ENCODE data around the gene VPS8. TPM values are rescaled to one million over a fixed set of nuclear protein-coding genes. Genes with fewer than 3 reads are reported as not detected.

Gene VPS8
- total and polyA plus RNA-seq, 2 of the 13 experiments (the other 11 are each of a cell fraction or from before 2014, with no cell fraction given) = 14.2 to 35.1 TPM

- H3K9me3 ChIP-seq (ENCODE audit: low read length) = no peaks in the 10 kb centered on the region
- FAIRE-seq (no peak), DNase-seq (ENCODE audit: low spot score) (no peak), ATAC-seq (no peak)
- H3K9ac ChIP-seq (ENCODE audit: insufficient read depth, low read depth, low read length) = no peak overlapping the region
- 0 out of 5 replicates have a peak, but pooled peaks cover 0 to 4% of the 10 kb centered on the region in 2 experiments for H3K27me3 ChIP-seq (ENCODE audit: control insufficient read depth in 1 of 2, insufficient read depth in 2 of 2, low read length in 2 of 2)
- H3K4me3 ChIP-seq (replicated peaks in 1 of 3; ENCODE audit: insufficient read depth in 1 of 3, low read depth in 2 of 3, low read length in 3 of 3) = no peak overlapping the region
- intact Hi-C loops (cut with micrococcal nuclease; ENCODE audit: unreplicated experiment) = no loop called here
- in situ Hi-C loops (cut with HindIII; ENCODE audit: extremely low pct_ligation_motif_present, low pct_unique_long_range_greater_than_20kb) = no loop called here
- no peaks in the 10 kb centered on the region for H3K36me3 ChIP-seq (replicated peaks in 1 of 2; ENCODE audit: control insufficient read depth in 1 of 2, insufficient read depth in 2 of 2, low read length in 2 of 2)
- ChIA-PET CTCF (ENCODE audit: low intra/inter-chr PET ratio, low total read pairs) (no interaction called here), POLR2A (no interaction called here)
- no peak overlapping the region for H3K4me2 ChIP-seq (ENCODE audit: low read depth, low read length)
- no peaks in the 10 kb centered on the region for H4K20me1 ChIP-seq (ENCODE audit: insufficient read depth, low read length)
- 64% methylated on average over 3 of the region's 3 CpGs for WGBS (ENCODE audit: low lambda C conversion rate)
- TF ChIP-seq ZNF879 (CRISPR knock-in tag; IDR thresholded peaks at IDR 0.05) (no peak), CENPX (CRISPR knock-in tag; IDR thresholded peaks at IDR 0.05) (no peak), ZNF724P (CRISPR knock-in tag; IDR thresholded peaks at IDR 0.05; ENCODE audit: borderline replicate concordance) (no peak), ADNP (CRISPR knock-in tag; IDR thresholded peaks at IDR 0.05) (no peak), ARID3A (IDR thresholded peaks at IDR 0.05; ENCODE audit: low read depth, low read length) (no peak), HHEX (CRISPR knock-in tag; IDR thresholded peaks at IDR 0.05) (no peak), TAF15 (IDR thresholded peaks at IDR 0.05; ENCODE audit: low read depth, low read length, poor library complexity, severe bottlenecking) (no peak), FOXO4 (CRISPR knock-in tag; conservative IDR thresholded peaks at IDR 0.05) (no peak), THYN1 (CRISPR knock-in tag; IDR thresholded peaks at IDR 0.05; ENCODE audit: borderline replicate concordance, low read depth) (no peak), PRDM10 (CRISPR knock-in tag; IDR thresholded peaks at IDR 0.05; ENCODE audit: low read depth) (no peak), ZSCAN20 (CRISPR knock-in tag; IDR thresholded peaks at IDR 0.05; ENCODE audit: borderline replicate concordance) (no peak), ZNF224 (CRISPR knock-in tag; IDR thresholded peaks at IDR 0.05) (no peak), DMAP1 (CRISPR knock-in tag; IDR thresholded peaks at IDR 0.05) (no peak), YY1 (IDR thresholded peaks at IDR 0.05; ENCODE audit: insufficient read depth, insufficient replicate concordance, low read depth, low read length) (no peak), HNRNPUL1 (IDR thresholded peaks at IDR 0.05; ENCODE audit: low read depth, low read length) (no peak), RFXANK (CRISPR knock-in tag; IDR thresholded peaks at IDR 0.05) (no peak)
- H3K4me1 ChIP-seq (ENCODE audit: insufficient read depth, low read length) = no peaks in the 10 kb centered on the region
- BruUV-seq (replicated peaks) = no TSS peak
- H2AFZ ChIP-seq (ENCODE audit: low read length) = no peak overlapping the region
- H3K79me2 ChIP-seq (ENCODE audit: insufficient read depth, low read length) = no peaks in the 10 kb centered on the region
- H3K27ac ChIP-seq (ENCODE audit: extremely low read length, insufficient read depth, low read length) = no peak overlapping the region
Observed at GRCh38 chr3:184798120-184798519, 13.8 kb upstream of the VPS8 start.

Data from HepG2 (cell line).